Lower leg skin (tissue), 3 donors: Measurements from ENCODE around the gene FCRLB.

ENCODE experiments used
- CTCF ChIP-seq, 3 donors: fragments of 450-650 bp; IDR thresholded peaks; one replicate each; pipeline ENCODE4 v1.5.1; 2016; ENCODE audit warnings: antibody characterized with exemption in 3 of 3, mild to moderate bottlenecking in 3 of 3, moderate library complexity in 2 of 3
- POLR2A ChIP-seq, 2 donors: fragments of 450-650 bp; IDR thresholded peaks; one replicate each; pipeline ENCODE4 v1.6.1; 2016 to 2017; ENCODE audit warnings: antibody characterized with exemption in 2 of 2, mild to moderate bottlenecking in 1 of 2, moderate library complexity in 1 of 2

GRCh38 chr1:161723459-161724141 is 2.3 kb downstream of the FCRLB start:
- no peak for TF ChIP-seq CTCF (IDR thresholded peaks at IDR 0.05)
- TF ChIP-seq POLR2A (IDR thresholded peaks at IDR 0.05) = no peak
